Measurements from ENCODE around the gene SPOUT1. TPM values are rescaled to one million over a fixed set of nuclear protein-coding genes. Genes with fewer than 3 reads are reported as not detected.

SPOUT1 gene
- total RNA-seq, 1 donor from 2014 or later = 62.1 TPM

GRCh38 chr9:128820665-128821583 lies 8.7 kb downstream of the SPOUT1 start:
- TF ChIP-seq CTCF (IDR thresholded peaks at IDR 0.05; ENCODE audit: unreplicated experiment) = no peak
- Mint-ChIP-seq H3K27me3 (ENCODE audit: unreplicated experiment) (peaks cover 14% of the 10 kb centered on the region), H3K4me1 (ENCODE audit: unreplicated experiment) (peaks cover 3% of the 10 kb centered on the region), H3K36me3 (ENCODE audit: low read depth, unreplicated experiment) (peaks cover 14% of the 10 kb centered on the region), H3K9me3 (ENCODE audit: unreplicated experiment) (no peaks in the 10 kb centered on the region), H3K4me3 (ENCODE audit: unreplicated experiment) (no peak overlapping the region), H3K27ac (ENCODE audit: unreplicated experiment) (no peak overlapping the region)
- DNase-seq (ENCODE audit: low spot score) = no peak

- H3K4me1 Mint-ChIP-seq (ENCODE audit: unreplicated experiment) = peaks cover 3% of the 10 kb centered on the region
- DNase-seq (ENCODE audit: low spot score) = no peak
- peak overlapping the region; percentile 81 for H3K4me3 Mint-ChIP-seq (ENCODE audit: unreplicated experiment)
- peaks cover 9% of the 10 kb centered on the region for H3K36me3 Mint-ChIP-seq (ENCODE audit: low read depth, unreplicated experiment)
- TF ChIP-seq CTCF (IDR thresholded peaks at IDR 0.05; ENCODE audit: unreplicated experiment) = no peak
- no peak overlapping the region for H3K27ac Mint-ChIP-seq (ENCODE audit: unreplicated experiment)
- H3K9me3 Mint-ChIP-seq (ENCODE audit: unreplicated experiment) = no peaks in the 10 kb centered on the region
- peaks cover 12% of the 10 kb centered on the region for H3K27me3 Mint-ChIP-seq (ENCODE audit: unreplicated experiment)
These were observed 9.6 kb downstream of the SPOUT1 start for GRCh38 chr9:128819716-128820664.

- Mint-ChIP-seq H3K36me3 (ENCODE audit: low read depth, unreplicated experiment) (peaks cover 9% of the 10 kb centered on the region), H3K27ac (ENCODE audit: unreplicated experiment) (peak overlapping the region; percentile 36), H3K9me3 (ENCODE audit: unreplicated experiment) (no peaks in the 10 kb centered on the region), H3K4me3 (ENCODE audit: unreplicated experiment) (peak overlapping the region; percentile 81), H3K4me1 (ENCODE audit: unreplicated experiment) (peaks cover 3% of the 10 kb centered on the region), H3K27me3 (ENCODE audit: unreplicated experiment) (peaks cover 8% of the 10 kb centered on the region)
- DNase-seq (ENCODE audit: low spot score) = peak; percentile 42
- no peak for TF ChIP-seq CTCF (IDR thresholded peaks at IDR 0.05; ENCODE audit: unreplicated experiment)
These were observed 10.5 kb downstream of the SPOUT1 start for GRCh38 chr9:128818839-128819715.

- Mint-ChIP-seq H3K27me3 (ENCODE audit: unreplicated experiment) (peaks cover 7% of the 10 kb centered on the region), H3K27ac (ENCODE audit: unreplicated experiment) (peak within 1 kb of the TSS; percentile 36), H3K36me3 (ENCODE audit: low read depth, unreplicated experiment) (peaks cover 9% of the 10 kb centered on the region), H3K4me3 (ENCODE audit: unreplicated experiment) (peak within 1 kb of the TSS; percentile 81), H3K4me1 (ENCODE audit: unreplicated experiment) (peaks cover 3% of the 10 kb centered on the region), H3K9me3 (ENCODE audit: unreplicated experiment) (no peaks in the 10 kb centered on the region)
- TF ChIP-seq CTCF (IDR thresholded peaks at IDR 0.05; ENCODE audit: unreplicated experiment) = peak; percentile 78
- peak; percentile 100 for DNase-seq (ENCODE audit: low spot score)
These were observed 11.3 kb downstream of the SPOUT1 start, which contains the start of gene ENDOG for GRCh38 chr9:128818099-128818838. ENDOG (plus strand) TSS chr9:128818500; CDS start chr9:128818685, 185 bp downstream.

Data from endothelial cell (in vitro differentiated cells).